OCI-LY3 (cell line): ENCODE results near the gene ZNF689.

ENCODE experiments used
- H2AFZ ChIP-seq: fragments of 200-600, 300-600 bp; shearing (Covaris generic); 2 replicates; pipeline ENCODE4 v1.6.0; 2014; ENCODE audit warnings: antibody characterized with exemption, low read depth, low read length
- H3K27ac ChIP-seq: fragments of 200-600, 300-600 bp; sonication (generic); 2 replicates; pipeline ENCODE4 v1.5.1; 2014; ENCODE audit warnings: mild to moderate bottlenecking, low read length, moderate library complexity, mixed read lengths
- H3K27me3 ChIP-seq: fragments of 200-600, 300-600 bp; sonication (generic); 2 replicates; pipeline ENCODE4 v1.6.1; 2014; ENCODE audit warnings: low read depth, low read length, mixed read lengths
- H3K36me3 ChIP-seq: fragments of 200-600, 300-600 bp; sonication (generic); replicated peaks from 2 replicates; pipeline ENCODE3; 2014; ENCODE audit warnings: low read depth, low read length, mixed read lengths
- H3K4me1 ChIP-seq: fragments of 300-600, 200-600 bp; sonication (generic); 2 replicates; pipeline ENCODE4 v1.6.1; 2014; ENCODE audit warnings: low read length, mixed read lengths
- H3K4me2 ChIP-seq: fragments of 200-600, 300-600 bp; sonication (generic); 2 replicates; pipeline ENCODE4 v1.6.1; 2014; ENCODE audit warnings: low read length, mixed read lengths
- H3K4me3 ChIP-seq: fragments of 300-600, 200-600 bp; sonication (generic); 2 replicates; pipeline ENCODE4 v1.5.1; 2014; ENCODE audit warnings: antibody characterized with exemption, mild to moderate bottlenecking, low read length, moderate library complexity
- H3K79me2 ChIP-seq: fragments of 300-600, 200-600 bp; shearing (Covaris generic); 2 replicates; pipeline ENCODE4 v1.6.1; 2014; ENCODE audit warnings: mild to moderate bottlenecking, low read length, mixed read lengths
- H3K9ac ChIP-seq: fragments of 300-600, 200-600 bp; shearing (Covaris generic); 2 replicates; pipeline ENCODE4 v1.6.0; 2014; ENCODE audit warnings: mild to moderate bottlenecking, low read length, moderate library complexity
- H3K9me3 ChIP-seq: fragments of 200-600, 300-600 bp; shearing (Covaris generic); 2 replicates; pipeline ENCODE4 v1.6.1; 2014; ENCODE audit warnings: low read length, mixed read lengths; ENCODE audit not compliant: insufficient read depth
- H4K20me1 ChIP-seq: fragments of 200-600, 300-600 bp; sonication (generic); 2 replicates; pipeline ENCODE4 v1.6.1; 2016; ENCODE audit warnings: low read length, mixed read lengths; ENCODE audit not compliant: insufficient read depth
- EZH2phosphoT487 ChIP-seq: fragments of 200-600 bp; shearing (Covaris generic); IDR thresholded peaks from 2 replicates; pipeline ENCODE4 v1.6.1; 2018; ENCODE audit warnings: antibody characterized with exemption, mixed run types, low read depth
- TF ChIP-seq, protein P1 (sequence below): fragments of 200-600, 300-600 bp; sonication (generic); IDR thresholded peaks from 2 replicates; pipeline ENCODE4 v1.5.1; 2014; ENCODE audit warnings: antibody characterized with exemption, low read length, low read depth

The ZNF689 gene

DNA sequence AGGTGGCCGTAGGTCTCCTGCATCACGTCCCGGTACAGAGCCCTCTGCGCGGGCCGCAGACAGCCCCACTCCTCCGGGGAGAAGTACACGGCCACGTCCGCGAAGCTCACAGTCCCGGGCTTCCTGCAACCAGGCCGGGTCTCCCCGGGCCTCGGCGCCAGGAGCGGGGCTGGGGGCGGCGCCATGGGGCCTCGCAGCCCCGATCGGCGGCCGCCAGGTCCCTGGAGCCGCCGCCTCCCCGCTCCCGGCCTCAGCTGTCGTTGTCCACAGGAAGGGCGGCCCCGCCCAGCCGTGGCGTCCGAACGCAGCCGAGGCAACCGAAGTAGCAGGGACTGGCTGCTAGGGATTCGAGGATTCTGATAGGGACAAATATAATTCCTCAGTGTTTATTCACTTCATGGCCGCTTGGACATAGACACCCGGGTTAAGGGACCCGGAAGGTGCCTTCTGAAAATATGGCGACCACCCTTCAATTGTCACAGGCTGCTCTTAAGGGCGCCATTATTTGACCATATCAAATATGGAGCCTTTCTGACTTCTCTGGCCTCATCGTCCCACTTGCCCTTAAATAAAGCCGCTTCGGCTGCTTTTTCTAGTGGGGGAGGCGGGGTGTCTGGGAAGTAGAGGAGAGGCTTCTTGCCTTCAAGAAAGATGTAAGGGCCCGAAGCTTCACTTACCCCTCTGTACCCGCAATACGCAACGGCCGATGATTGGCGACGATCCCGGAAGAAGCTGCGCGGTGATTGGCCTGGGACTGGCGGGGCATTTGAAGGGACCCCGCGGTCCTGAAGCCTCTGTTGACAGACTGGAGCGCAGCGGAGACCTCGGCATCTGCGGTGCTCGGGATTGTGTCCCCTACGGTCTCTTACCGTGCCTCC is 38.5 kb downstream of the ZNF689 start, which contains the start of gene ZNF688:
Gene ZNF688 (minus strand): TSS at position 270 of the 878 bp plus-strand sequence. CDS start 85 bp downstream, at position 185.
- no peak for TF ChIP-seq EZH2phosphoT487
- TF ChIP-seq, protein P1, sequence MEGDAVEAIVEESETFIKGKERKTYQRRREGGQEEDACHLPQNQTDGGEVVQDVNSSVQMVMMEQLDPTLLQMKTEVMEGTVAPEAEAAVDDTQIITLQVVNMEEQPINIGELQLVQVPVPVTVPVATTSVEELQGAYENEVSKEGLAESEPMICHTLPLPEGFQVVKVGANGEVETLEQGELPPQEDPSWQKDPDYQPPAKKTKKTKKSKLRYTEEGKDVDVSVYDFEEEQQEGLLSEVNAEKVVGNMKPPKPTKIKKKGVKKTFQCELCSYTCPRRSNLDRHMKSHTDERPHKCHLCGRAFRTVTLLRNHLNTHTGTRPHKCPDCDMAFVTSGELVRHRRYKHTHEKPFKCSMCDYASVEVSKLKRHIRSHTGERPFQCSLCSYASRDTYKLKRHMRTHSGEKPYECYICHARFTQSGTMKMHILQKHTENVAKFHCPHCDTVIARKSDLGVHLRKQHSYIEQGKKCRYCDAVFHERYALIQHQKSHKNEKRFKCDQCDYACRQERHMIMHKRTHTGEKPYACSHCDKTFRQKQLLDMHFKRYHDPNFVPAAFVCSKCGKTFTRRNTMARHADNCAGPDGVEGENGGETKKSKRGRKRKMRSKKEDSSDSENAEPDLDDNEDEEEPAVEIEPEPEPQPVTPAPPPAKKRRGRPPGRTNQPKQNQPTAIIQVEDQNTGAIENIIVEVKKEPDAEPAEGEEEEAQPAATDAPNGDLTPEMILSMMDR: no peak
- Histone ChIP-seq H2AFZ (peak within 1 kb of the TSS; percentile 83), H3K27ac (peak within 1 kb of the TSS; percentile 82), H3K4me2 (peak within 1 kb of the TSS; percentile 98), H3K79me2 (0 out of 2 replicates have a peak, but pooled peaks cover 5% of the 10 kb centered on the region), H3K27me3 (no peaks in the 10 kb centered on the region), H3K36me3 (no peaks in the 10 kb centered on the region), H3K9me3 (no peaks in the 10 kb centered on the region), H3K4me1 (peaks cover 22% of the 10 kb centered on the region; the same call in 1 of the 2 replicates), H3K9ac (peak within 1 kb of the TSS; percentile 97), H3K4me3 (peak within 1 kb of the TSS; percentile 86), H4K20me1 (no peaks in the 10 kb centered on the region)

- Histone ChIP-seq H3K4me2 (peak overlapping the region; percentile 98), H3K36me3 (no peaks in the 10 kb centered on the region), H3K9ac (peak overlapping the region; percentile 97), H3K79me2 (0 out of 2 replicates have a peak, but pooled peaks cover 5% of the 10 kb centered on the region), H3K4me1 (peaks cover 22% of the 10 kb centered on the region; the same call in 1 of the 2 replicates), H3K9me3 (no peaks in the 10 kb centered on the region), H3K4me3 (peak overlapping the region; percentile 86), H2AFZ (peak overlapping the region; percentile 83), H3K27ac (peak overlapping the region; percentile 82), H3K27me3 (no peaks in the 10 kb centered on the region), H4K20me1 (no peaks in the 10 kb centered on the region)
- no peak for TF ChIP-seq EZH2phosphoT487
- TF ChIP-seq, protein P1: no peak
Measured at GRCh38 chr16:30570636-30571444, 39.3 kb downstream of the ZNF689 start.

DNA sequence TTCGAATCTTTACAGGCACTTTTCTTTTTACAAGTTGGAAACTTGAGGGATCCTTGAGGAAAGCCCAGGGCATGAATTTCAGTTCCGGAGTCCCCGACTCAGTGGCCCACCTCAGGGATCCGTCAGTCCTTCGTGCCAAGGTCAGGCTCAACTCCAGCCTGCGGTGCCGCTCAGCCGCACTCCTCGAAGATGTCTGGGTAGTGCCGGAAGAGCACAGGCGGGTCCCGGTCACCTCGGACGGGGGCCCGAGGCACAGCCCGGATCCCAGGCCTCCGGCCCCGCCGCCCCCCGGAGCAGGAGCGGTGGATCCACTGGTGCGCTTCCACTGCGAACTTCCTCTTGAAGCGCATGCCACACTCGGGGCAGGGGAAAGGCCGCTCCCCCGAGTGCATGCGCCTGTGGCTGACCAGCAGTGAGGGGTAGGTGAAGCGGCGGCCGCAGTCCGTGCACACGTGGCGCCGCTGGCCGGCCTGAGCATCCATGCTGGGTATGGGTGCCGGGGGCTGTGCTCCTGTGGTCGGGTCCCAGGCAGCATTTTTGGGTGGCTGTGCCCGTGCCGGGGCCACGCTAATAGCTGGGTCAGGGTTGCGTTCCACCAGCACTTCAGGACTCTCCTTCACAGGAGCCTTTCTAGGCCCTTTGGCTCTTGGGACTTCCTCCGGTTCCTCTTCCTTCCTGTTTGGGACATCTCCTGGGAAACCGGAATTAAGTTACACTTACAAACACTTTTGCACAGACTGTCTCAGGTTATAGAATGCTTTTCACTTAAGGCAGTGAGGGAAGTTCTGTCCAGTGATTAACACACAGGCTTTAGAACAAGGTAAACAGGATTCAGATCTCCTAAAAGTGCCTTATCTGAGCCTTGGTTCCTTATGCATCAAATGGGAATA is 40.2 kb downstream of the ZNF689 start:
- Histone ChIP-seq H3K4me2 (no peak overlapping the region), H4K20me1 (no peaks in the 10 kb centered on the region), H3K27ac (no peak overlapping the region), H3K36me3 (no peaks in the 10 kb centered on the region), H3K9ac (no peak overlapping the region), H3K79me2 (0 out of 2 replicates have a peak, but pooled peaks cover 5% of the 10 kb centered on the region), H3K4me1 (peaks cover 22% of the 10 kb centered on the region; the same call in 1 of the 2 replicates), H3K9me3 (no peaks in the 10 kb centered on the region), H3K27me3 (no peaks in the 10 kb centered on the region), H3K4me3 (no peak overlapping the region), H2AFZ (no peak overlapping the region)
- TF ChIP-seq, protein P1: no peak
- TF ChIP-seq EZH2phosphoT487: no peak
